MM.1S (cell line): ENCODE data around the gene PRX.

Experiments used
- DNase-seq: peaks from one replicate; pipeline ENCODE4 v3.0.0-alpha.2; 2015
- H2AFZ ChIP-seq: fragments of 300-600 bp; sonication (generic); 2 replicates; pipeline ENCODE4 v1.6.0; 2016; ENCODE audit warnings: antibody characterized with exemption, low read length
- H3F3A ChIP-seq: fragments of 300-600 bp; sonication (generic); 2 replicates; pipeline ENCODE4 v1.6.1; 2016; ENCODE audit warnings: mild to moderate bottlenecking, antibody characterized with exemption, low read length, moderate library complexity, mixed read lengths; ENCODE audit not compliant: insufficient read depth
- H3K27ac ChIP-seq: fragments of 300-600 bp; sonication (generic); 2 replicates; pipeline ENCODE4 v1.5.1; 2016; ENCODE audit warnings: mild to moderate bottlenecking, low read length
- H3K27me3 ChIP-seq: fragments of 300-600 bp; sonication (generic); replicated peaks from 2 replicates; pipeline ENCODE4 v1.6.0; 2016; ENCODE audit warnings: low read length; ENCODE audit not compliant: insufficient read depth
- H3K36me3 ChIP-seq: fragments of 300-600 bp; sonication (generic); replicated peaks from 2 replicates; pipeline ENCODE4 v1.6.1; 2016; ENCODE audit warnings: mild to moderate bottlenecking, low read length, mixed read lengths; ENCODE audit not compliant: insufficient read depth
- H3K4me1 ChIP-seq: fragments of 300-600 bp; sonication (generic); 2 replicates; pipeline ENCODE4 v1.6.1; 2016; ENCODE audit warnings: low read length, mixed read lengths
- H3K4me2 ChIP-seq: fragments of 300-600 bp; sonication (generic); 2 replicates; pipeline ENCODE4 v1.6.0; 2016; ENCODE audit warnings: low read depth, low read length
- H3K4me3 ChIP-seq: fragments of 300-600 bp; sonication (generic); 2 replicates; pipeline ENCODE4 v1.5.1; 2016; ENCODE audit warnings: low read length, mixed read lengths
- H3K79me2 ChIP-seq: fragments of 300-600 bp; sonication (generic); 2 replicates; pipeline ENCODE4 v1.6.1; 2016; ENCODE audit warnings: mixed run types, low read length, mixed read lengths
- H3K9ac ChIP-seq: fragments of 300-600 bp; sonication (generic); 2 replicates; pipeline ENCODE4 v1.6.1; 2016; ENCODE audit warnings: low read length, mixed read lengths
- H3K9me2 ChIP-seq: fragments of 300-600 bp; sonication (generic); replicated peaks from 2 replicates; pipeline ENCODE4 v1.6.1; 2016; ENCODE audit warnings: mild to moderate bottlenecking, low read length, mixed read lengths; ENCODE audit not compliant: insufficient read depth
- H3K9me3 ChIP-seq: fragments of 300-600 bp; sonication (generic); replicated peaks from 2 replicates; pipeline ENCODE4 v1.6.1; 2016; ENCODE audit warnings: mild to moderate bottlenecking, low read length, mixed read lengths; ENCODE audit not compliant: insufficient read depth
- H4K20me1 ChIP-seq: fragments of 300-600 bp; sonication (generic); 2 replicates; pipeline ENCODE4 v1.6.1; 2016; ENCODE audit warnings: mild to moderate bottlenecking, low read length, moderate library complexity, mixed read lengths; ENCODE audit not compliant: insufficient read depth
- EZH2 ChIP-seq: fragments of 300-600 bp; sonication (generic); optimal IDR thresholded peaks from 2 replicates; pipeline ENCODE3; 2017; ENCODE audit warnings: low read depth, mild to moderate bottlenecking, antibody characterized with exemption, low read length, mixed read lengths
- EZH2phosphoT487 ChIP-seq: fragments of 300-600 bp; sonication (generic); IDR thresholded peaks from 2 replicates; pipeline ENCODE4 v1.6.1; 2018; ENCODE audit warnings: antibody characterized with exemption, low read length
- TF ChIP-seq, protein P1 (sequence below): fragments of 300-600 bp; sonication (generic); IDR thresholded peaks from 2 replicates; pipeline ENCODE4 v1.5.1; 2016; ENCODE audit warnings: antibody characterized with exemption, low read length, mixed read lengths

Gene PRX

DNA sequence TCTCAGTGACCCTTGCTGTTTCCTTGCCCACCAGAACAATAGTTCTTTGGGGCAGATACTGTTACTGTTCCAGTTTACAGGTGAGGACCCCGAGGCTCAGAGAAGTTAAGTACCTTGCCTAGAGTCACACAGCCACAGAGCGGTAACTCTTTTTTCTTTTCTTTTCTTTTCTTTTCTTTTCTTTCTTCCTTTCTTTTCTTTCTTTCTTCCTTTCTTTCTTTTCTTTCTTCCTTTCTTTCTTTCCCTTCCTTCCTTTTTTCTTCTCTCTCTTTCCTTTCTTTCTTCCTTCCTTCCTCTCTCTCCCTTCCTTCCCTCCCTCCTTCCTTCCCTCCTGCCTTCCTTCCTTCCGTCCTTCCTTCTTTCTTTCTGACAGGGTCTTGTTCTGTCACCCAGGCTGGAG lies 4.9 kb upstream of the PRX start:
- no peaks in the 10 kb centered on the region for H3K9me2 ChIP-seq
- no peaks in the 10 kb centered on the region for H4K20me1 ChIP-seq
- DNase-seq = no peak
- H3K27ac ChIP-seq = no peak overlapping the region
- peaks cover 5% of the 10 kb centered on the region; the same call in 1 of the 2 replicates for H3F3A ChIP-seq
- no peaks in the 10 kb centered on the region for H3K79me2 ChIP-seq
- no peak overlapping the region for H3K9ac ChIP-seq
- no peaks in the 10 kb centered on the region for H3K36me3 ChIP-seq
- no peaks in the 10 kb centered on the region; the same call in 1 of the 2 replicates for H3K27me3 ChIP-seq
- no peak overlapping the region for H3K4me2 ChIP-seq
- no peak overlapping the region for H2AFZ ChIP-seq
- no peak overlapping the region for H3K4me3 ChIP-seq
- TF ChIP-seq, protein P1, sequence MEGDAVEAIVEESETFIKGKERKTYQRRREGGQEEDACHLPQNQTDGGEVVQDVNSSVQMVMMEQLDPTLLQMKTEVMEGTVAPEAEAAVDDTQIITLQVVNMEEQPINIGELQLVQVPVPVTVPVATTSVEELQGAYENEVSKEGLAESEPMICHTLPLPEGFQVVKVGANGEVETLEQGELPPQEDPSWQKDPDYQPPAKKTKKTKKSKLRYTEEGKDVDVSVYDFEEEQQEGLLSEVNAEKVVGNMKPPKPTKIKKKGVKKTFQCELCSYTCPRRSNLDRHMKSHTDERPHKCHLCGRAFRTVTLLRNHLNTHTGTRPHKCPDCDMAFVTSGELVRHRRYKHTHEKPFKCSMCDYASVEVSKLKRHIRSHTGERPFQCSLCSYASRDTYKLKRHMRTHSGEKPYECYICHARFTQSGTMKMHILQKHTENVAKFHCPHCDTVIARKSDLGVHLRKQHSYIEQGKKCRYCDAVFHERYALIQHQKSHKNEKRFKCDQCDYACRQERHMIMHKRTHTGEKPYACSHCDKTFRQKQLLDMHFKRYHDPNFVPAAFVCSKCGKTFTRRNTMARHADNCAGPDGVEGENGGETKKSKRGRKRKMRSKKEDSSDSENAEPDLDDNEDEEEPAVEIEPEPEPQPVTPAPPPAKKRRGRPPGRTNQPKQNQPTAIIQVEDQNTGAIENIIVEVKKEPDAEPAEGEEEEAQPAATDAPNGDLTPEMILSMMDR = no peak
- no peak for TF ChIP-seq EZH2phosphoT487
- no peak for TF ChIP-seq EZH2
- H3K4me1 ChIP-seq = no peaks in the 10 kb centered on the region
- H3K9me3 ChIP-seq = no peaks in the 10 kb centered on the region

DNA sequence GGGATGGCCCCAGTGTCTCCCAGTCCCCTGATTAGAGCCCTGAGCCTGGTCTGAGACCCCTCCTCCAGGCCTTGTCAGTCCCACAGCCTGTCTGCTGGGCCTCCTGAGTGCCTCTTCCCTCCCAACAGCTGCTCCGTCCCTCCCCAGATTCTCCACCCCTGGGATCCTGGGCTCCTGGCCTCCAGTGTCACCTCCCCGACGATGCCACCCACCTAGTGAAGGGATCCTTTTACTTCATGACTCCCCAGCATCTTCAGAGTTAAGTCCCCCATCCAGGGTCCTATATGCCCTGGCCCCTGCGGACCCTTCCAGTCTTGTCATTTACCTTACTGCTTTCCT lies 4.4 kb upstream of the PRX start:
- no peaks in the 10 kb centered on the region for H4K20me1 ChIP-seq
- no peak overlapping the region for H3K4me3 ChIP-seq
- H3F3A ChIP-seq = peaks cover 5% of the 10 kb centered on the region; the same call in 1 of the 2 replicates
- no peak overlapping the region for H3K4me2 ChIP-seq
- H3K4me1 ChIP-seq = no peaks in the 10 kb centered on the region
- TF ChIP-seq EZH2phosphoT487 (no peak), EZH2 (no peak)
- TF ChIP-seq, protein P1 = no peak
- H3K9me3 ChIP-seq = no peaks in the 10 kb centered on the region
- no peak for DNase-seq
- H3K9ac ChIP-seq = no peak overlapping the region
- H3K27me3 ChIP-seq = no peaks in the 10 kb centered on the region; the same call in 1 of the 2 replicates
- no peak overlapping the region for H2AFZ ChIP-seq
- no peaks in the 10 kb centered on the region for H3K79me2 ChIP-seq
- no peaks in the 10 kb centered on the region for H3K9me2 ChIP-seq
- H3K27ac ChIP-seq = no peak overlapping the region
- no peaks in the 10 kb centered on the region for H3K36me3 ChIP-seq

DNA sequence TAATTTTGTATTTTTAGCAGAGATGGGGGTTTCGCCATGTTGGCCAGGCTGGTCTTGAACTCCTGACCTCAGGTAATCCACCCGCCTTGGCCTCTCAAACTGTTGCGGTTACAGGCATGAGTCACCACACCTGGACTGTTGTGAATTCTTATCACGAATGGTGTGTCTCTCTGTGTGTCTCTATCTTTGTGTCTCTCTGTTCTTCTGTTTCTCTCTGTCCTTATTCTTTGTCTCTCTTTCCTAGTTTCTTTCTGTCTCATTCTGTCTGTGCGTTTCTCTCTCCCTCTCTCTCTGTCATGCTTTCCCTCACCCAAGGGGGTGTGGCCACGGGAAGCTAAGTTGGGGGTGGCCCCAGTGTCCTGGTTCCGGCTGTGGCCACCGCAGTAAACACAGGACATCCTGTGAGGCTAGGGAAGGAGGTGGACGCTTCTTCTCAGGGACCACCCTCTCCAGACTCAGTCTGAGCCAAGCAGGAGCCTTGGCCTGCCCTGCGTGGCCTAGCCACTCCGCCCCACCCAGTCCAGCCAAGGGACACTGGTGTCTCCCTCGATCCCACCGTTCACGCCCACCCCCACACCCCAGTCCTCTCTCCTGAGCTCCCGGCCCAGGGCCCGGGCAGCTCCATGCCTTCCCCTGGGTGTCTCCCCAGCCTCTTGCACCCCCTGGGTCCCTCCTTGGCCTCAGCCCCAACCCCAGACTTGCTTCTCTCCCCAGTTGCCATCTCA lies 3.9 kb upstream of the PRX start:
- Histone ChIP-seq H3K4me2 (no peak overlapping the region), H3K79me2 (no peaks in the 10 kb centered on the region), H3K27me3 (no peaks in the 10 kb centered on the region; the same call in 1 of the 2 replicates), H3F3A (peaks cover 5% of the 10 kb centered on the region; the same call in 1 of the 2 replicates), H3K9me2 (no peaks in the 10 kb centered on the region), H3K9ac (no peak overlapping the region), H3K4me3 (no peak overlapping the region), H3K9me3 (no peaks in the 10 kb centered on the region), H3K4me1 (no peaks in the 10 kb centered on the region), H3K36me3 (no peaks in the 10 kb centered on the region), H4K20me1 (no peaks in the 10 kb centered on the region), H2AFZ (no peak overlapping the region), H3K27ac (no peak overlapping the region)
- TF ChIP-seq EZH2phosphoT487 = no peak
- TF ChIP-seq, protein P1 = no peak
- TF ChIP-seq EZH2 = no peak
- no peak for DNase-seq
